Activated CD4-positive, alpha-beta memory T cell treated with anti-CD3 and anti-CD28 coated beads for 36 hours (primary cell): ENCODE results near the gene FAM72D. TPM values are rescaled to one million over a fixed set of nuclear protein-coding genes. Genes with fewer than 3 reads are reported as not detected.
"Not testable (repeated sequence)": the region's sequence is repeated elsewhere in the genome, so short reads cannot be mapped to it uniquely, and the experiment has no call there.

Experiments used
- CTCF ChIA-PET: fragments of 350-600 bp; sonication (Branson Sonifier 250); formaldehyde crosslinking; loops from one replicate; lab custom pipeline; 2021; ENCODE audit warnings: antibody characterized with exemption, inconsistent platforms; lab: Charles Lee
- POLR2A ChIA-PET: fragments of 350-600 bp; sonication (Branson Sonifier 250); formaldehyde crosslinking; loops from one replicate; lab custom pipeline; 2021; ENCODE audit warnings: antibody characterized with exemption; lab: Charles Lee
- DNase-seq: peaks from one replicate; pipeline ENCODE4 v3.0.0-alpha.2; 2020
- H3K27ac Mint-ChIP-seq: one replicate; pipeline ENCODE4 v1.8.0; 2021; ENCODE audit warnings: mixed read lengths
- H3K27me3 Mint-ChIP-seq: one replicate; pipeline ENCODE4 v1.8.0; 2021; ENCODE audit warnings: mixed read lengths
- H3K36me3 Mint-ChIP-seq: one replicate; pipeline ENCODE4 v1.8.0; 2021; ENCODE audit warnings: mixed read lengths
- H3K4me1 Mint-ChIP-seq: one replicate; pipeline ENCODE4 v1.8.0; 2021; ENCODE audit warnings: low read depth, mixed read lengths
- H3K4me3 Mint-ChIP-seq: one replicate; pipeline ENCODE4 v1.8.0; 2021; ENCODE audit warnings: mild to moderate bottlenecking, mixed read lengths
- H3K9me3 Mint-ChIP-seq: one replicate; pipeline ENCODE4 v1.8.0; 2021; ENCODE audit warnings: mixed read lengths
- intact Hi-C: fragments of 100-400 bp; cut with micrococcal nuclease; formaldehyde crosslinking; loops from one replicate; pipeline ENCODE4 v1.15.1; 2023
- total RNA-seq, 2 experiments: library from RNA; stranded (reverse); gene quantifications; one replicate each; pipeline ENCODE4 v1.2.3, GENCODE V29; 2021

The FAM72D gene
- total RNA-seq, 2 experiments from 2014 or later, result 16.7 to 20.1 TPM

GRCh38 chr1:145134476-145134875 lies 38.7 kb downstream of the FAM72D start:
- intact Hi-C loops, H3K4me3 Mint-ChIP-seq, DNase-seq, CTCF ChIA-PET, POLR2A ChIA-PET, H3K4me1 Mint-ChIP-seq, H3K27ac Mint-ChIP-seq, H3K27me3 Mint-ChIP-seq, H3K9me3 Mint-ChIP-seq, H3K36me3 Mint-ChIP-seq: not testable (repeated sequence)

DNA sequence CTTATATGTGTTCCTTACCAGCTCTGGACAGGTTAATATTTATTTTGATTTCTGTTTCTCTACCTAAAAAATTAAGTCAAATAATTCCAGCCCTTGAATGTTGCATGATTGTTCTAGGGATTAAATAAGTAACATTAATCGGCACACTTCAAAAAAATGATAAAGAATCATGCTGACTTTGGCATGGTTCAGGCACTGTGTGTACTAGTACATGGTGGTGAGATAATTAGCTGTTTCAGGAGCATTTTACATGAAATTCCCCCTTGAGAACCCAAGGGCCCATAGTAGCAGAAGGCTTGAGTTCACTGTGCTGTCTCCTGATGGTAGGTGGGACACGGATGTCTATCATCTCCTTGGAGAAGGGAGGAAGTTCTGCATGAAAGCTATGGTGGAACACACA lies 44.8 kb downstream of the FAM72D start:
- POLR2A ChIA-PET, intact Hi-C loops, H3K4me1 Mint-ChIP-seq, H3K4me3 Mint-ChIP-seq, CTCF ChIA-PET, H3K36me3 Mint-ChIP-seq, H3K9me3 Mint-ChIP-seq, H3K27ac Mint-ChIP-seq, H3K27me3 Mint-ChIP-seq, DNase-seq: not testable (repeated sequence)

- CTCF ChIA-PET, H3K36me3 Mint-ChIP-seq, POLR2A ChIA-PET, H3K4me1 Mint-ChIP-seq, H3K4me3 Mint-ChIP-seq, H3K27ac Mint-ChIP-seq, H3K9me3 Mint-ChIP-seq, DNase-seq, intact Hi-C loops, H3K27me3 Mint-ChIP-seq: not testable (repeated sequence)
Measured at GRCh38 chr1:145144264-145144913, 48.6 kb downstream of the FAM72D start.

DNA sequence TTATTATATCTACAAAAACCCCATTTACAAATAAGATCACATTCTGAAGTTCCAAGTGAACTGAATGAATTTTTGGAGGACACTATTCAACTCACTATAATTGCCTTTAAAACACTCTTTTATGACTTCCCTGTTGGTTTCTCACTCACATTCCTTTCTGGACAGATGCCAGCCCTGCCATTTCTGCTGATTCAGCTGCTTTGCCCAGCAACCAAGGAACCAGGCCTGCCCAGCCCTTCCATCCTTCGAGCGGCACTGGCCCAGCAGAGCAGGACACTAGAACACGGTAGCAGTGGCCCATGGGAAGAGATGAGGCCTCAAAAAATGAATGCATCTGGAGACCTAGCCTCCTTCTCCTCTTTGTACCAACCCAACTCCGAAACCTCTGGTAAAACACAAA lies 50.5 kb downstream of the FAM72D start:
- H3K27ac Mint-ChIP-seq, H3K4me3 Mint-ChIP-seq, H3K27me3 Mint-ChIP-seq, H3K4me1 Mint-ChIP-seq, POLR2A ChIA-PET, DNase-seq, intact Hi-C loops, H3K9me3 Mint-ChIP-seq, H3K36me3 Mint-ChIP-seq, CTCF ChIA-PET: not testable (repeated sequence)

GRCh38 chr1:145147172-145147571 lies 51.4 kb downstream of the FAM72D start:
- POLR2A ChIA-PET, H3K27ac Mint-ChIP-seq, H3K9me3 Mint-ChIP-seq, DNase-seq, H3K4me1 Mint-ChIP-seq, H3K36me3 Mint-ChIP-seq, intact Hi-C loops, H3K27me3 Mint-ChIP-seq, CTCF ChIA-PET, H3K4me3 Mint-ChIP-seq: not testable (repeated sequence)

DNA sequence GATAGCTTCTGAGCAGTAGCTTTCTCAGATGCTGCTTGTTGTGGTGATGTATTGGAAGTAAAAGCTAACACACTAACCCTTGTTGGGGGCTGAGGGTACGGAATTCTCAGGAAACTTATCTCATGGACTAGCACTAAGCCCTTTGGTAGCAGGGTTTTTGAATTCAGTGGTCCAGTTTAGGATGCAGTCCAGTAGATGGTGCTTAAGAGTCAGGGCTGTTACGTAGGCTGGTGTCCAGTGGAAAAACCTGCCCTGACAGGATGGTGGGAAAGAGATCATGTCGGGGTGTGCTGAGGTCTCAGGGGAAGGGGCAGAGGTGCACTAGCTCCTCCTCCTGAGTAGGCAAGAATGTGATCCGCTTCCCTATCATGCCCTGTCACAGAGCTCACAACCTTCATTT lies 59.6 kb downstream of the FAM72D start:
- H3K36me3 Mint-ChIP-seq, H3K4me3 Mint-ChIP-seq, H3K9me3 Mint-ChIP-seq, DNase-seq, CTCF ChIA-PET, H3K27me3 Mint-ChIP-seq, POLR2A ChIA-PET, H3K4me1 Mint-ChIP-seq, intact Hi-C loops, H3K27ac Mint-ChIP-seq: not testable (repeated sequence)

DNA sequence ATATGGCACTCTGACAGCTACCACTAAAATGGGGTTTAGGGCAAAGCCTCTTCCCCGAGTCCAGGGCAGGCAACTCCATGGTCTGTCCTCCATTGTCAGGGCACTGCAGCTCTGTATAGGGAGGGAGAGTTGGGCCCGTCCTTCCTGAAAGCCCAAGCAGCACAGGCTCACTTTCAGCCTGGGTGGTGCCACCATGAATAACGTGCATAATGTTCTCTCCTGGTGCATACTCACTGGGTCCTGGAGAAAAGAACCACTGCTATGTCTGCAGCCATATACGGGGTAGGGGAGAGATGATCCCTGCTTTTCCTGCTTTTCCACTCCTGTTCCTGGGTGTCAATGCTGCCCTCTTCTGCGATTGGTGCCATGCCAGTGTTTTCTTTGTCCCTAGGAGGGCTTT lies 60.1 kb downstream of the FAM72D start:
- H3K9me3 Mint-ChIP-seq, CTCF ChIA-PET, POLR2A ChIA-PET, intact Hi-C loops, H3K4me1 Mint-ChIP-seq, H3K27me3 Mint-ChIP-seq, H3K4me3 Mint-ChIP-seq, H3K36me3 Mint-ChIP-seq, H3K27ac Mint-ChIP-seq, DNase-seq: not testable (repeated sequence)

DNA sequence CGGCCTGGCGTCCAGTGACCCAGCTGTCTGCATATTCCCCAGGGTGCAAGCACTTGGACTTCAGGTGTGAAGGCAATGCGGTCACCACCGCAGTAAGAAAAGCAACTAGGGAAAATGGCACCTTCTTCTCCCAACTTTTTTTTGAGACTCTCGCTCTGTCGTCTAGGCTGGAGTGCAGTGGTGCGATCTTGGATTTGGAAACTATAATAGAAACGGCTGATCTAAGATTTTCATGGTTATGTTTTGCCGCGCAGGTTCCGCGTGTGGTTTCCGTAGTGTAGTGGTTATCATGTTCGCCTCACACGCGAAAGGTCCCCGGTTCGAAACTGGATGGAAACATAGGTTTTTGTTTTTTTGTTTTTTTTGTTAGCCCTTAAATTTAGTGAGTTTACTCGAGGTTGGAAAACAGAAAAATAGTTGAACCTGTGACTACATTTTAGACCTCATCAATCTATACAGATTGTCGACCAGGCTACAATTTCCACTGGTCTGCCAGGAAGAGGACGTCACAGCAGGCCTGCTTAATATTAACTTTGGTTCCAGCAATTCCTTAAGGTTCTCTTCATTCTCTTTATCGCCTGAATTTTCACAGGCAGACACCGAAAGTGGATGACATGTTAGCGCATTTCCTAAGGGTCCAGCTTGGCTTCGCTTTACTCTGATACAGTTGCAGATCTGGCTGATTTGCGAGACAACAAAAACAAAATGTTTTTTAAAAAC lies 61.3 kb downstream of the FAM72D start:
- H3K9me3 Mint-ChIP-seq, intact Hi-C loops, POLR2A ChIA-PET, H3K36me3 Mint-ChIP-seq, CTCF ChIA-PET, H3K27me3 Mint-ChIP-seq, H3K4me1 Mint-ChIP-seq: not testable (repeated sequence)
- Mint-ChIP-seq H3K27ac (peak overlapping the region; percentile 62), H3K4me3 (peak overlapping the region; percentile 68)
- peak; percentile 58 for DNase-seq

DNA sequence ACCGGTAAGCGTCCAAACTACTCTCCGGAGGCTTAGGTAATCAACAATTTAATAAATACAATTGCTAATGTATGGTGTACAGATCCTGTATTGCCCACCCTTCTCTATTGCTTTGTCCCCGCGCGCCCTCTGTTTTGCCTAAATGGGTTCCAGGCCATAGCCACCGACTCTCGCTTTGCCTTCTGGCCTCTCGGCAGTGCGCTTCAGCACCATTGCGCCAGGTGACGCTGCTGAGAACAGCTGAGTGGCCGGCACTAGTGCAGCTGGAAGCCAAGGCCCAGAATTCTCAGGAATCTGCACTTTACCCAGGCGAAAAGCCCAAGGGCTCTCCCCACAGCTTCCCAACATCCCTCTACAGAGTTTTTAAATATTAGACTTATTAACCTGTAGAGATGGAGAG lies 61.9 kb downstream of the FAM72D start:
- POLR2A ChIA-PET, H3K27me3 Mint-ChIP-seq, intact Hi-C loops, DNase-seq, H3K9me3 Mint-ChIP-seq, CTCF ChIA-PET, H3K4me3 Mint-ChIP-seq, H3K36me3 Mint-ChIP-seq, H3K4me1 Mint-ChIP-seq, H3K27ac Mint-ChIP-seq: not testable (repeated sequence)

DNA sequence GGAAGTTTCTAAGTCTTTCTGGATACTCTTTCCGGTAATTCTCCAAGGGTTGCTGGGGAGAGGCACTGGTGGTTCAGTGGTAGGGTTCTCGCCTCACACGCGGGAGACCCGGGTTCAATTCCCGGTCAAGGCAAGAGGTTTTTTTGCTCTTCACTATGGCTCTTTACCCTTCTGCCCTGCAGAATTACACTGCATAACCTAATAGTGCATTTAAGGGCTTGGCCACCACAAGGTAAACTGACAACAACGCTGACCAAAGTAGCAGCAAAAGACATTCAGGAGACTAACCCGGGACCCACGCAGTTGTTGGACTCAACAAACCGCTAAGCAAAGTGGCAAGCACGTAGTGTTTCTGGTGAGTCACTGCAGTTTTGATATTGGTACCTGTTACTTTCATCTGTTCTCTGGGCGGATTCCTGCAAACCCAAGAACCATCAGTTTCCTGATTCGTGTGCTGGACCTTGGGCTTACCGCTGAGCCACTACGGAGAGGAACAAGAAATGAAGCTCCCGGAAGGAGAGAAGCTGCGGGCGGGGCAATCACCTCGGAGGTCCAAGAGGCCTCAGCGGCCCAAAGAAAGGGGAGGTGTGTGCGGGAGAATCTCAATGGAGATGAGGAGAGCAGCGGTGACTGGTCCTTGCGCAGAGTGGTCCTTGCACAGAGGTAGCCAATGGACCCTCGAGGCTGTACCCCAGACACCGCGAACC lies 65.4 kb downstream of the FAM72D start:
- H3K9me3 Mint-ChIP-seq, intact Hi-C loops, CTCF ChIA-PET, POLR2A ChIA-PET, H3K36me3 Mint-ChIP-seq, H3K27me3 Mint-ChIP-seq, H3K4me3 Mint-ChIP-seq, DNase-seq, H3K4me1 Mint-ChIP-seq, H3K27ac Mint-ChIP-seq: not testable (repeated sequence)
